Endometrial microvascular endothelial cells (primary cell): ENCODE results near the gene RASSF1. TPM values are rescaled to one million over a fixed set of nuclear protein-coding genes. Genes with fewer than 3 reads are reported as not detected.
"Not testable (repeated sequence)": the region's sequence is repeated elsewhere in the genome, so short reads cannot be mapped to it uniquely, and the experiment has no call there.

Experiments used
- in situ Hi-C: cut with HindIII; loops from 2 replicates; pipeline ENCODE4 v1.10.0; 2017; ENCODE audit warnings: low sequenced_read_pairs, low pct_unique_long_range_greater_than_20kb; ENCODE audit errors: inconsistent ontology term
- total RNA-seq: library from RNA; depleted of rRNA; stranded (reverse); fragments of >200 nt; gene quantifications from one replicate; pipeline ENCODE4 v1.2.3, GENCODE V29; 2015; ENCODE audit errors: inconsistent ontology term

Gene RASSF1
- total RNA-seq, 1 donor from 2014 or later = 24.7 TPM

DNA sequence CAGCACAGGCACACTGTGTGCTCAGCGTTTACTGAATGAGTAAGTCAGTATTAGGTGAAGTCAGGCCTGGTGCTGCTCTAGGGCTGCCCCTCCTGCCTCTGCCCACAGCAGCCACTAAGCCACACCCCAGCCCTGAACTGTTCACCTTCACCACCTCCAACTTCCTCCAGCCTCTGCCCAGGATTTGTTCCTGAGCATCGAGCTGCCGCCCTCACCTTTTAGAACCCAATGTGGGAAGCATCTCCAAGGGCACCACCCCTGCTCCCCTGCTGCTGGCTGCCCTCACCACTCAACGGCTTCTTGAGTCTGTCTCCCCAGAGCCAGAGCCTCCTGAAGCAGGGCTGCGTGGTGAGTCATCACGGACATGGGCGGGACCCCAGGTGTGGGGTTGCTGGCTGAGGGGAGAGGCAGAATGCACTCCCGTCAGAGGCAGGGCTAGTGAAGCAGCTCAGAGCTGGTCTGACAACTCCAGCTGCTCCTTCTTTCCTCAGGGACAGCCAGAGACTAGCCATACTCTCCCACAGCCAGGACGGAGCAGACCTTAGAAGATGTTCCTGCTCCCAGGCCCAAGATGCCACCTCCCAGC is 23.9 kb downstream of the RASSF1 start:
- in situ Hi-C loops = no loop called here

DNA sequence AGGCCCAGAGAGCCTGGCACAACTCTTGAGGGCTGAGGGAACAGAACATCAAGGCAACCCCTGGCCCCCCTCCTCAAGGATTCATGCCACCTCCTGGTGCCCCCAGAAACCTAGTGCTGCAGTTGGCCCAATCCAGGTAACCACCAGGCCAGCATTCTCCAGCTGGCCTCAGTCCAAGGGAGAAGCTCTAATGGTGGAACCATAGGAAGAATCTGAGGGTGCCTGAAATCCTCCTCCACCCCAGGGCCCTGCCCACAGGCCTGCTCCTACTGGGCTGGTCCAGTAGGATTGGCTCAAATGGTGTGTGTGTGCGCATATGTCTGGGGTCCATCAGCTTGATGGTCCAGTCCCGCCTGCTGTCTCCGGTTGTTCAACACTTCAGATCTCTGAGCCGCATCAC is 25.8 kb downstream of the RASSF1 start:
- in situ Hi-C loops = no loop called here

GRCh38 chr3:50314342-50314741 is 26.3 kb downstream of the RASSF1 start:
- in situ Hi-C loops = no loop called here

- in situ Hi-C loops = not testable (repeated sequence)
Measured at GRCh38 chr3:50312041-50312440, 28.6 kb downstream of the RASSF1 start.

DNA sequence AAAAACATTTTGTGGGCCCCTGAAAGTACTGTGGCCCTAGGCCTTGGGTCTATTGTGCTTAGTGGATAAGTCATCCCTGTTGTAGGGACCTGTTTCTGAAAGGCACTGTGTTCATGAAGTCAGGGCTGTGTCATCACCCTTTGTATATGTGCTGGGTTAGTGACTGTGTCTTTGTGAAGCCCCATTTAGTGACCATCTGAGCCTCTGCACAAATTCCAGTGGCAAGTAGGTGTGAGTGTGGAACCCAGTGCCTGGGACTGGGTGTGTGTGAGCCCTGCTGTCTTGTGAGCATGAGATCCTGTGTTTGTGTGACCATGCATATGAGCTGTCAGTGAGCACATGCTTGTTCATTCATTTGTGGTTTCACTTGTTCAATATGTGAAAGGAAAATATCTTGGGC is 36.0 kb downstream of the RASSF1 start:
- in situ Hi-C loops = no loop called here

DNA sequence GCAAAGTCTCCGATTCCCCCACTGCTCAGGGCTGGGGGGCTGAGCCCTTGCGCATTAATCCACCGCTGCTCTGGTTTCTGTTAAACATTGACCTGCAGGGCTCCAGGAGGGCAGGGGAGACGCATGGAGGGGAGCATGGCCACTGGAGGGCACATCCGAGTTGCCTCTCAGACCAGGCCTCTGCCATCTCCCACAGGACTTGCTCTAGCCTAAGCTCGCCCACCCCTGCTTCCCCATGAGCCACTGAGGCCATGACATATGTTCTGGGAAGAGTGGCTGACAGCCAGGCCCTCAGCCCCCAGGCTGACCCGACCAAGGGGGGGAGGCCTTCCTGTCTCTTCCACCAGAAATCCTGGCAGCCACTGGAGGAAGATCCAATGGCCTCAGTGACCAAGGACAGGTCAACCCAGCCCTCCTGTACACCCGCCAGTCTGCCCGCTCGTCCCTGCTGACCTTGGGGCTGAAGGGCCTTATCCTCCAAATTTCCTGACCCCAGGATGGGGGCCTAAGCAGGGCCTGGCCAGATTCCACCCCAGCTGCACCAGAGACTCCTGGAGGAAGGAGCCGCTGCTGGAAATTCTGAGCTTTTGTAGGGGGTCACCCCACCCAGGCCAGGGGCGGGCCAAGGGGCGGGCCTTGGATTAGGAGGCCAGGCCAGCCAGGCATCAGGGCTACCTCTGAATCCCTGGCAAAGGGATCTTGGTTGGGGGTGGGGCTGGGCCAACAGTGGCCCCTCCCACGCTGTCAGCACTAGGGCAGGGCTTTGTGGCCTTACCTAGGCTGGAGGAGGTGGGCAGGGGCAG is 37.4 kb downstream of the RASSF1 start, which contains the start of gene HYAL1:
Gene HYAL1, minus strand, starts transcription at position 562 of the 803 bp plus-strand sequence. CDS start 618 bp downstream, outside the sequence.
- in situ Hi-C loops = no loop called here

- in situ Hi-C loops = no loop called here
Measured at GRCh38 chr3:50302095-50303012, 38.3 kb downstream of the RASSF1 start.

- in situ Hi-C loops = no loop called here
Measured at GRCh38 chr3:50300681-50301254, 39.9 kb downstream of the RASSF1 start.

DNA sequence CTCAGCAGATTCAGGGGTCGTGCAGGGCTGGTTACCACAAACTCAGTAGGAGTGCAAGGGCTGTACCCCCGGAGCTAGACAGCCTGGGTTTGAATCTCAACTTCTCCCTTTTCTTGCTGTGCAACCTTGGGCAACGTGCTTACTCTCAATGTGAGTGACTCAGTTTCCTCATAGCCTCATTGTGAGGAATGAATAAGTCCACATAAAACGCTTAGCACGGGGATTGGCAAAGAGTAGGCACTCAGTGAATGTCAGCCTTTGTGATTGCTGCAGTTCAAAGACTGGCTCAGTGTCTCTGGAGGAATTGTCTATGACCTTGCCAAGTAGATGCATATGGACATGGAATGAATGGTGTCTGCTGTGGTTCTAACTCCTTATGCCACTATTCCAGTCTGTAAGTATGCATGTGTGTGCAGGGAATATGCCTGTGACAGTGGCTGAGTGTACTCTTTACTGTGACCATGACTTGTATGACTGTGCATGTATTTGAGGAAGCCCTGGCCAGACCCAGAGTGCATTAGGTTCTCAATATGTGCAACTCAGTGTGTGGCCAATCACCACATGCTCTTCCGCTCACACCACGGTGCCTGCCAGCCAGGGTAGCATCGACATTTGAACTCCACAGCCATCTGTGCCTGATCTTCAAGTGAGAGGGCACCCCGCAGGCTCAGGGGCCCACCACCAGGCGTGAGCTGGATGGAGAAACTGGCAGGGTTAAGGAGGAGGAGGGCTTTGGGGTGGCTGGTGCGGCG is 40.5 kb downstream of the RASSF1 start:
- in situ Hi-C loops = no loop called here

GRCh38 chr3:50299638-50299928 is 41.1 kb downstream of the RASSF1 start:
- in situ Hi-C loops = no loop called here

DNA sequence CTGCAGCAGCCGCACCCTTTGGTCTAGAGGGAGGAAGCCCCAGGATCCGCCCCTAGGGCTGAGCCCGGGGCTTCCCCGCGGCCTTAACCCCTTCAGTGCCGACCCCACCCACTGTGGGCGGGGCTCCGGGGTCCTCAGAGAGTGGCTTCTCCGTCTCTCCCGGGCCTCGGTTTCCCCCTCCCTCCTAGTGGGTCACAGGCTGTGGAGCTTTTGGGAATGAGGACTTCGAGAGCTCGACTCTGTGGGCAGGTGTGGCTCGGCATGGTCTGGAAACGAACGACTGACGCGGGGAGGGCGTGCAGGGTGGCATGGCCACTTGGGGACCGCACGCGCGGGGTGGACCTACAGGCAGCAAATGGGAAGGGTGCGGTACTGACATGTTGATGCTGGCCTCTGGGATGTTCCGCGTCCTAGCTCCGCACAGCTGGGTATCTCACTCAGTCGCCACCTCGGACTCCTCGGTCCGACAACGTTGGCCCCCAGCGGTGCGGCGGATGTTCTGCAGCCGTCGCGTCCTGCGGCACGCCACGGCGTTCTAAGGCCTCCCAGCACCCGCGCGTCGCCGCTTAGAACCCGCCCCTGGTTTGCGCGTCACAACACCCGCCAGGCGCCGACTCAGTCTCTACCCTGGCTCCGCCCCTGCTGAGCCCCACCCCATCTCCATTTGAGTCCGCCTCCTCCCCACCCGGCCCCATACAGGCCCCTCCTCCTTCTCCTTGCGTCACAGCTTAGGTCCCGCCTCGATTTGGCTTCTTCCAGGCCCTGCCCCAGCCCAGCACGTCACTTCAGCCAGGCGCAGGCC is 41.6 kb downstream of the RASSF1 start, which contains the start of the genes HYAL3 and NAA80:
Gene HYAL3, minus strand, starts transcription at position 570 of the 802 bp plus-strand sequence. CDS start 3,803 bp downstream, outside the sequence.
Gene NAA80, minus strand, starts transcription at position 570 of the 802 bp plus-strand sequence. CDS start 1,942 bp downstream, outside the sequence.
- in situ Hi-C loops = no loop called here

GRCh38 chr3:50297896-50298725 is 42.5 kb downstream of the RASSF1 start:
- in situ Hi-C loops = no loop called here

GRCh38 chr3:50297384-50297775 is 43.3 kb downstream of the RASSF1 start:
- in situ Hi-C loops = no loop called here

GRCh38 chr3:50296721-50297383 is 43.8 kb downstream of the RASSF1 start:
- in situ Hi-C loops = no loop called here

GRCh38 chr3:50295553-50296431 is 44.8 kb downstream of the RASSF1 start:
- in situ Hi-C loops = no loop called here
